Activated T-cell treated with anti-CD3 and anti-CD28 coated beads, Interleukin-2, amount 50 U/mL, for 48 hours (primary cell): ENCODE measurements around the gene WNT2.

Source experiments
- DNase-seq, 2 experiments: peaks; one replicate each; pipeline ENCODE4 v3.0.0-alpha.2; 2020

Gene WNT2

DNA sequence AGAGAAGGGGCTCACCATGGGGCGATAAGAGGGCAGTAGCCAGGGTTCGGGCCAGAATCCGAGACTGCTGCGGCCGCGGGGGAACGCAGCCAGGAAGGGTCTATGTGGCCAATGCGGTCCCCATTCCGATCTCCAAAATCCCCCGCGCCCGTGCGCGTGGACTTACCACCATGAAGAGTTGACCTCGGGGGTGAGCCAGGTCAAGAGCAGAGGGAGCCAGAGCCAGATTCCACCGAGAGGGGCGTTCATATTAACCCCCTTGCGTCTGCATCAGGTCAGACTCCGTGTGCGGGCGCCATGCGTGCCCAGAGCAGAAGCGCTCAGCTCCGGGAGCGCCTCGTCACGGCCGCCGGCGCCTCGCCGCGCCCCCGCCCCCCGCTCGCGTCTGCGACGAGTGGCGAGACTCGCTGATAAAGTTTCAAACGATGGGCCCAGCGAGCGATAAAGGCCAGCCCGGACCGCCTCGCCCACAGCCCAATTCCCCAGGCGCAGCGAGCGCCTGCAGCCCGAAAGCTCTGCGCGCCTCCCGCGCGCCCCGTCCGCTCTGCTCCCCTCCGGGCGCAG, at the start of gene WNT2:
WNT2 (minus strand) TSS at position 318 of the 564 bp plus-strand sequence; CDS start at position 249, 69 bp downstream.
- DNase-seq: no peak

DNA sequence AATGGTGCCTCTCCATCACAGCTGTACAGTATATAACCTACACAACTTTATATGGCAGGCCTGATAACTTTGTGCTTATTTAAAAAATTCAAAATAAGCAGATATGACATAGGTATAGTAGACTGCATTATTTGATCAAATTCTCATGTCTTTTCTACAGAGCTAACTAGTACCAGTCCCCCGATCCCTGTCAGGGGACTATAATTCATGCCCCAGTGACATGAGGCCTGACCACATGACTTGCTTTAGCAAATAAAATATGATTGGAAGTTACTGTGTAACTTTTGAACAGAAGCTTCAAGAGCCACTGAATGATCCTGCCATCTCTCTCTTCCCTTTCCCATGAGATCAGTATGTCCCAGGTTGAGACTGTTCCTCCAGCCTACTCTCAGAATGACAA, 49.2 kb upstream of the WNT2 start:
- no peak for DNase-seq

DNA sequence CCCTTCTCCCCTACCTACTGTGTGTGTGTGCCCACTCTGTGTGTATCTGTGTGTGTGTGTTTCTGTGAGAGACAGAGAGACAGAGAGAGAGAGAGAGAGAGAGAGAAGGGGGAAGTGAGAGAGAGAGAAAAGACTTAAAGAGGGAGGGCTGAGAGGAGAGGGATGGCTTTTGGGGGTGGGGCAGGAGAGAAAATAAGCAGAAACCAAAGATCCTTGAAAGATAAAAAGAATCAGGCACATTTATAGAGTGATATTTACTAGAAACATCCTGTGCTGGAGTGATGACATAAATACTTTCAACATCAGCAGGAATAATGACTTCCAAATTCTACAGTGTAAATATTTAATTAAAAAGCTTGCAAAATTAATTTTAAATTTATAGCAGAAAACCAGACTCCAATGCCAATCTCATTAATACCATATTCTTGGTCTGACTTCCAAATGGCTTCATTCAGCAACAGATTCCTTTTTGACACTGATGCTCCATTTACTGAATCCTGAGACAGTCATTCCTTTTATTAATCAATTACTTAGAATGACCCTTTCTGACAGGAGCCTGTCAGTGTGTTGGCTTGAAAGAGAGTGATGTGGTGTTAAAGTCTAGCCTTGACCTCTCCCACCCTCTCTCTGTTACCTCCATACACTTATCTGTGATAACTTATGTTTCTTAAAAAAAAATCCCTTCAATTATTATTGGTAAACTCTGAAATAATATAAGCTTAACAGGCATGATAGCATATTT, 41.7 kb upstream of the WNT2 start:
- DNase-seq: no peak

DNA sequence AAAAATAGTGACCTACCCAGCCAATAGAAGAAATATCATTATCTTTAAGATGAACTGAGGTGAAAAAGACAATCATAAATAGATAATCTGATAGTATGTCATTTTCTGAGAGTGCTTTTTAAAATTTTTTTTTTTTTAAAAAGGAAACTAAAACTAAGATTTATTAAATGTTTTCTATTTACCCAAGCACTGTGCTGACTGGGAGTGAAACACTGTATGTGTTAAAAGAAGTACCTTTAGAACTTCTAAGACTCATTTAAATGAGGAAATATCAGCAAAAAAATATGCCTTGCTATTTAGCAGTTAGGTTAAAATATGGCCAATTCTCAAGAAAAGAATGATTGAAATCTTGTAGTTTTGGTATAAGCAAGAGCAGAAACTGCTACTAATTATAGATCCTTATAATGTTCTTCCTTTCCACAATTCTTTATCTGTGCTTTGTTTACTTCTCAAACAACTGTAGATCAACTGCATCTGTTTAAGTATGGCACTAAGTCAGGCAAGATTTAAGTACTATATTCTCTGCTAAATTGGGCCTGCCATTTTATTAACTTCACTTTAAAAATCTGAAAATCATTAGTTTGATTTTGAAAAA, 39.5 kb upstream of the WNT2 start:
- no peak for DNase-seq

DNA sequence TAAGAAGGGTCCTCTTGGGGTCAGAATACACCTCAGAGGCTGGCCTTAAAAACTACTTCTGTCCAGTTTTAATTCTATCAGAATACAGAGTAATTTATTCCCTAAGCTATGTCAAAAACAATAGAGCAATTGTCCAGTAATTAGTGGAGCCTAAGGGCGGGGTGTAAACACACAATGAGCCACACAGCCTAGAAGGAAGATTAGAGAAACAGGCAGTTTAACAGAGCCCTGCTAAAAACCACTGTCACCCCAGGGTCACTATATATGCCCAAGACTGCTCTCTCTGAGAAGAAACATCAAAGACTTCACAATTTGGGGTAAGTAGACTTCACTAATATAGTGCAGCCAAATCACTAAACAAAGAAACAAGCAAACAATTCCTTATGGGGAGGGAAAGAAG, 27.2 kb upstream of the WNT2 start:
- DNase-seq: no peak

DNA sequence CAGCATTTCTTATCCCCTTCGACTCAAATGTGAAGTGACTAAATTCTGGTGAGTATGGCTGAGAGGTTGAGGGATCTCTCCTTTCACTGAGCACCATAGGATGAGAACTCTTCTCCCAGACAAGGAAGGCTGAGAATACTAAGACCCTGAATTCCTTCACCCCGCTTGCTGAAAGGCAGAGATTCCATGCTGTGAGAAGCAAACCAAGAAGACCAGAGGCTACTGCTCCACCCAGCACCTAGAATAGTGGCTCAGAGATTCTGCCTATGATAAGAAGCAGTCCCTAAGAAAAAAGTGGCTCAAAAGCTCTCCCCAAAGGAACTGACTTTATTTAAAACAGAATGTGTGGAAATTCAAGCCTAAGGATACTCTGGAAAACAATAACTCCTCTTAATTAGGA, 26.7 kb upstream of the WNT2 start:
- no peak for DNase-seq

DNA sequence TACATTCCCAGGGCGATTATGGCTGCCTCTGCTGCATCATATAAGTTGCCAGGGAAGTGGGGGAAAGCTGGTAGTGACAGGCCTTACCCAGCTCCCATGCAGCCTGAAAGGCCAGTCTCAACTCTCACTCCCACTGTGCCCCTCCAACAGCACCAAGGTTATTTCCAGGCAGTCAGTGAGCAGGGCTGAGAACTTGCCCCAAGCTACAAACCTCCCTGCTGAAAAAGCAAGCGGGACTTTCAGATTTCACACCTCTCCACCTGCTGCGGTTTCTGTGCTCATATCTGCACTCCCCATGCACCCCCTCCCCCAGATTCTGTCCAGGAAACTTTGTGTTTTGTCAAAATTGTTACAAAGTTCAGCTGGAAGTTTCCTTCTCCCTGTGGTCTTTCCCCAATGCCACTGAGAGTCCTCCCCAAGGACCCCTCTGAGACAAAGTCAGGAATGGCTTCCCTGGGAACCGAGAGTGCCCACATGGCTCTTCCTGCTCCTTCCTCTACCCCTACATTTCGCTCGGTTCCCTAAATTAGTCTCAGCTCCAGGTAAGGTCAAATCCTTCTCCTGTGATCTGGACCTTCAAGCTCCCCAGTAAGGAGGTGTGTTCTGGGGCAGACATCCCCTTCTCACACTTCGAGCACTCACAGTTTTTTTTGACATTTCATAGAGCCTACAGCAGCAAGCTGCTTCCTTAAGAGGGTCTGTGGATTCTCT, 25.3 kb upstream of the WNT2 start:
- DNase-seq: no peak

DNA sequence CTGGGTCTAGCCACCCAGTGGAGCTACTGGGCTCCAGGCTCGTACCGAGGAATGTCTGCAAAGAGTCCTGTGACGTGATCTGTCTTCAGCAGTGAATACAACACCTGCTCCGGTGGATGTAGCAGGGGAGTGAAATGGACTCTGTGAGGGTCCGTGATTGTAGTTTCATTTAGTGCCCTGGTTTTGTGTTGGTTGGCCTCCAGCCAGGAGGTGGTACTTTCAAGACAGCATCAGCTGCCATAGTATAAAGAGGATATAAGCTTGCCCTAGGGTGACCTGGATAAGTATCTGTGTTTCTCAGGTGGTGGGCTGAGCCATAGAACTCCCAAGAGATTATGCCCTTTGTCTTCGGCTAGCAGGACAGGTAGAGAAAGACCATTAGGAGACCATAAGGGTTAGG, 24.6 kb upstream of the WNT2 start:
- no peak for DNase-seq

DNA sequence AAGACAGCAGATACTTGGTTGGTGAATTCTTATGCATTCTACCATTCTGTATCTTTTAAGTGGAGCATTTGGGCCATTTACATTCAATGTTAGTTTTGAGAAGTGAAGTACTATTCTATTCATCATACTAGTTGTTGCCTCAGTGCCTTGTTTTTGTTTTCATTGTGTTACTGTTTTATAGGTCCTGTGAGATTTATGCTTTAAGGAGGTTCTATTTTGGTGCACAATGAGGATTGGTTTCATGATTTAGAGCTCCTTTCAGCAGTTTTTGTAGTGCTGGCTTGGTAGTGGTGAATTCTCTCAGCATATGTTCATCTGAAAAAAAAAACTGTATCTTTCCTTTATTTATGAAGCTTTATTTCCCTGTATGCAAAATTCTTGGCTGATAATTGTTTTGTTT, 23.3 kb upstream of the WNT2 start:
- no peak for DNase-seq

DNA sequence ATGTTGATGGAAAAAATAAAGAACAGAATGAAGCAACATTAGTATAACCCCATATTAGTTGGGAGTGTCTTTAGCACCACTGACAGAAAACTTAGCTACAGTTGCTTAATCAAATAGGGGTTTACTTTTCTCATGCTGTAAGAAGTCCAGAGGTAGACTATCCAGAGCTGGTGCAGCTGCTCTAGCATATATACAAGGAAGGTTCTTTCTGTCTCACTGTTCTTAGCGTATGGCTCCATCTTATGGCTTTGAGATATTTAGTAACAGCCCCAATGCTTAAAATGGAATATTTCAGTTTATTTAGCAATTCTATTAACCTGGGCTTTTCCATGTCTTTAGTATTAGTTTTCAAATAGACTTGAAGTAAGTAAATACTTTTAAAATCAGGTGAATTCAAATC, 15.2 kb upstream of the WNT2 start:
- no peak for DNase-seq

DNA sequence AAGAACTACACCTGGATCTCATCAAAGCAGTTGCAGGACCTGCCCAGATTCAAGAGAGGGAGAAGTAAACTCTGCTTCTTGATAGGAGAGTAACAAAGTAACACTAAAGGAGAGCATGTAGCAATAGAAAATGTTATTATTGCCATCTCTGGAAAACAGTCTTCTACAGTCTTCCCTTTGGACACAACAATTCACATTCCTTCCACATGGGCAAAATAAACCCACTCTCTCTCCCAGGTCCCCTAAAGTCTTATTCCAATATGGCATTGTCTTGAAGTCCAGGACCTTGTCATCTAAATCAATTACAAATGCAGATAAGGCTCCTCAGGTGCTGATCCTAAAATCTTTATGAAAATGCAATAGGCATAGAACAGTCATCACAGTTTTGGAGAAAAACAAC, 10.3 kb upstream of the WNT2 start:
- no peak for DNase-seq

DNA sequence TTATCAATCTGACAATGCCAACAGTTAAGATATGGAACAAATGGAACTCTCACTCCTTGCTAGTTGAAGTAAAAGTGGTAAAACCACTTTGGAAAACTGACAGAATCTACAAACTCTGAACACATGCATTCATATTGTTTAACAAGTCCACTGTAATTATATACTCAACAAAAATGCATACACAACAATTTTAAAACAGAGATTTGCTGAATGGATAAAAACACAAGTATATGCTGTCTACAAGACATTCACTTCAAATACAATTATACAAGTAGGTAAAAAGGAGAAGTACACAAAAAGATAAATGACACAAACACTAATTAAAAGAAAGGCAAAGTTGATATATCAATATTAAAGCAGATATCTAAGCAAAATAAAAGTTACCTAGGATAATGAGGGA, 9.2 kb upstream of the WNT2 start:
- no peak for DNase-seq

DNA sequence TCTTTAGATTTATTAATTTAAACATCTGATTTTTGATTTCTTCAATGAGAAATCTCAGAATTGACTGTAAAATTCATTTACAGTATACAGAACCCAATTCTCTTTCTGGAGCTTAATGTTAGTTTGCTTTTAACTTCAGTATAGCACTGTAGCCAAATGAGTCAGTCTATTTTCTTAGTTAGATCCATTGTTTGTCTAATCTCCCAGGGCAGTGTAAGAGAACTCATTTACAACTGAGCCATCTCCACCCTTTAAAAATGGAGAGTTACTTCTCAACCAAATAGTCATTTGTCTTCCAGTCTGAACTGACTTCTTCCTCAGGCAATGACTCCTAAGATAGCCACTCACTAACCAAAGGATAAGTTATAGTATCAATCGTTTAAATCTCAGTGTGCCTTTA, 3.0 kb upstream of the WNT2 start:
- no peak for DNase-seq

DNA sequence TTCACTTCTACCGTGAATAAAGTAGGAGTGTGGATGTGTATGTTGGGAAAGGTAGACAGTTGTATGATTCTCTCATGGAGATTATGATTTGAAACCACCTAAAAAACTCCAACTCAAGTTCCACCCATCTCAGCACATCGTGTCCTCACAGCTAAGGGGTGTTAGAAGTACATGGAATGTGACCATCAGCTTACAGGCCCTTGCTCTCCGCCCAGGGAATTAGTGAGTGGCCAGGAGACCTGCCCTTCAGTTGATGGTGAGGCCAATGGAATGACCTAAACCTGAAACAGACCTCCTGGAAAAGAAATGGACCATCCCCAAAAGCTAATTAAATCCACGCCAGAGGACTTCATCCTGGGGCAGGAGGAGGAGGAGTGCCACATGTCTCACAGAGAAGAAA, 2.1 kb upstream of the WNT2 start:
- DNase-seq: no peak

DNA sequence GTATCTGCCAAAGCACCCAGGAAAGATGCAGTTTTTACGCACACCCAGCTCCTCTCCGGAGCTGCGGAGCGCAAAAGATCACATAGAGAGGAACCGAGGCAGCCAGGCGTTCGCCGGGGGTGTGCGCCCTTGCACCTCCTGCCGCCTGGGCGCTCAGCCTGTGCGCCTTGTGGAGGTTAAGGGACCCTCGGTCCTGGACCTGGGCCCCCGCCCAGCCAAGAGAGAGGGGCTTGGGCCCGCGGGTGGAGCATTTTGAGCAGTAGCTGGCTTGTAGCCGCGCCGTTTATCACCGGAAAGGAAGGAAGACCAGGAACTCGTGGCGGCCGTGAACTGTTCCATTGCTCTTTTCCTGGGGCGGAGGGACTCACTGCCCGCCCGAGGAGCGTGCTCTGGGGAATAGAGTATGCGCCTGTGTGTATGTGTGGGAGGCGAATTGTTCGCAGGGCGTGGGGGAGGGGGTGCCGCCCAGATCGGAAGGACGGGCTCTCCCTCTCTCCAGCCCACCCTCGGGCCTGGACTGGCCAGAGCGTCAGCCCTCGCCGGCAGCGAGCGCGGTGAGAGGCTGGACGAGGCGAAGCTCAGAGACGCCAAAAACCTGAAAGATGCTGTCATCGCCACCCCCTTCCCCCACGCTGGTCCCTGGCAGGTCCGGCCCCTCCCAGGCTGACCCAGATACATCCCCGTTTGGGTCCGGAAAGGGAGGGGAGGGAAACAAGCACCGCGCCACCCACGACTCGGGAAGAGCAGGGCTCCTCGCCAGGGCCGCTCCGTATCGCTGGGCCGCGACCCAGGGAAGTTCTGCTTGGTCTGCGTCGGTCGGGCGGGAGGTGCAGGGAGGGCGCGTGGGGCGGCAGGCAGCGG, 1.2 kb upstream of the WNT2 start:
- DNase-seq: no peak

DNA sequence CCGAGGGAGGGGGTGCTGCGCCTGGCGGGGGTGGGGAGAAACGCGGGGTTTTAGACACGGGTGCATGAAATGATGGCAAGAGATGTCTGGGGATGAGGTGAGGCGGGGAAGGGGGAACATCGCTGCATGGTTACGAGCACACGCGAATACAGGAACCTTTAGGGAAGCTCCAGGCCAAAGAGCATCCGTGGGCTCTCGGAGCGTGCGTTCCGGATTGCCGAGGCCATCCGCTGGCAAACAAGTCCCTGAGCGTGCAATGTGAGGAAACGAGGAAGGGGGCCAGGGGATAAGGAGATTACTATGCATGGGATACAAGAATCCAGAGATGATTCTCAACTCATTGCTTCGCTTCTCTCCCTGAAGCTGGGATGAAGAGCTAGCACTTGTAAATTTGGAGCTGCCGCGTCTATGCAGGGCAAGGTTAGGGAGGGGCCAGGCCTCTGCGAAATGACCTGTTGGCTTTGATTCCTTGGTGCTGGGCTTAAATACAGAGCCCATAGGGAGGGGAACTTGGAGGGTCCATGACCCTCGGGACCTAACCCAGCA, 520 bp upstream of the WNT2 start:
- DNase-seq: no peak

DNA sequence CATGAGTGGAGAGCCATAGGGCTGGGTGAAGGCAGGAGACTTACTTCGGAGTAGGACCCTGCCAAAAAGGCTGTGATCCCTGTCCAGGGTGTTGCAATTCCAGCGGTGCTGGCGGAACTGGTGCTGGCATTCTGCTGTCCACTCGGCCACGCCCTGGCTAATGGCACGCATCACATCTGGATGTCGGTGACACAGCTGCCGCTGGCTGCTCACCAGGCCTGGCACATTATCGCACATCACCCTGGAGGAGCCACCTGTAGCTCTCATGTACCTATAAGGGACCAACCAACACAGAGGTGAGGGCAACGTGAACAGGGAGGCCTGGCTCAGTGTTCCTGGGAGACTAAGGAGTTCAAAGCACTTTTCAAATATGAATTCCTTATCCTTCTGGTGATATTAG, 2.3 kb downstream of the WNT2 start:
- no peak for DNase-seq

DNA sequence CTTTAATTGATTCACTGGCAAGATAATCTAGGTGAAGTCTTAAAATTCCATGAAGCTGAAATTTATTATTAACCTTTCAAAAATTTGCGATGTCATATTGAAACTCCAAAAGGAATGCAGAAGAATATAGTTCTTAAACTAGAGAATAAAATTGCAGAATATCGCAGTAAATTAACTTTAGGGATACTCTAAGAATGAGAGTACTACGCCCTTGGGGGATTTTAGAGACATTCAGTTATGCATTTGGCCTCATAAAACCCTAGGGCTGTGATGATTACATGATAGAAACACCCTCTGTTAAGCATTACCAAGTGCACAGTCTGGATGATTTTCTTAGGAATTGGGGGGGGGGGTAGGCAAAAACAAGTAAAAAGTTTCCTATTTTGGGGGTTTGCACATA, 3.7 kb downstream of the WNT2 start:
- DNase-seq: no peak

DNA sequence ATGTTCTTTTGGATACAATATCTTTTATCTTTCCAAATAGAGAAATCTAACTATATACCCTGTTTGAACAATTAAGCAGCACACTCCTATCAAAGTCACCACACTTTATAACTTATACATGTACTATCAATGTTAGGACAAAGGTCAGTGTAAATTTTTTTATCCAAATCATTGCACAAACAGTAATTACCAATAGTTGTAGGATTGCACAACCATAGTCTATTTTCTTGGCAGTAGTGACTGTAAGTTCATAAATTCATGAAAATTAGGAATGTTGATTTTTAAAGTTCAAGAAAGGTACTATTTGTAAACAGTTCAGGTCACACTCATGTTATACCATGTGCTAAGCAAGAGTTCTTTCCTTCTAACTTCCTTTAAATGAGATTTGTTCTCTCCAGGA, 9.3 kb downstream of the WNT2 start:
- no peak for DNase-seq

DNA sequence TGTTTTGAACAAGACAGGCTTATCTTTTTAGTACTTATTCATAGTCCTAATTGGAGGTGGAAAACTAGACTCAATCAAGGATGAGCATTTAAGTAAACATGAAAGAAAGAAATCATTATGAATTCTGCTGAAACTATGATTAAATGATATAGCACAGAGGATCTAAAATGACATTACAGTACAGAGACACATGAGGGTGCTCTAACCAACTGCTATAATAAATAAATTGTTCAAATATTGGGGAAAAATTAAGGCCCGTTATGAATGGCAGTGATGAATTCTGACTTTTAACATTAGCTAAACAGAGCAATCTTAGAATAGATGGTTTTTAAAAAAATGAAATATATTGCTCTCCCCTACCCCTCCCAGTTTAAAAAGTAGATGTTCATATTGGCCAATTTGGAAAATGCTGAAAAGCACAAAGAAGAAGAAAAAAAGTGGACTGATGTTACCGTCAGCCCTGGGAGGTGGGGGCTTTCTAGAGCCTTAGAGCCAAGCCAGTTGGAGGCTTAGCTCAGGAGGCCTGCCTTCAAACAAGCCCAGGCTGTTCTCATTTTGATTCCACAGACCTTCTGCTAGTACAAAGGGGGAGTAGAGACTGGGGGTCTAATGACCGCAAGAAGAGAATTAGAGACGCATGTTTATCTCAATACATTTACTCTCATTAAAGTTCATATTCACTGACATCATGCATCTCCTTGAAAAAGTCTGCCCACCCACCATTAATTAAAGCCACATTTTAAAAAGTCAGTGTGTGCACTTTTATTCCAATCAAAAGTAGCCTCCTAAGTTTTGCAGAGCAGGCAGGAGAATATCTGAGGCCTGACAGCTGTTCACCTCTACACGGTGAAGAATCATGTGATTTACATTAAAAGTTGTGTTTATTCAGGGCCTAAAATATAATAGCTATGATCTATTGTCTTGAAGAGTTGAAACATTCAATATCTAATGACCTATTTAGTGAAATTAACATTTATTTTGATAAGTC, 10.0 kb downstream of the WNT2 start:
- no peak for DNase-seq

DNA sequence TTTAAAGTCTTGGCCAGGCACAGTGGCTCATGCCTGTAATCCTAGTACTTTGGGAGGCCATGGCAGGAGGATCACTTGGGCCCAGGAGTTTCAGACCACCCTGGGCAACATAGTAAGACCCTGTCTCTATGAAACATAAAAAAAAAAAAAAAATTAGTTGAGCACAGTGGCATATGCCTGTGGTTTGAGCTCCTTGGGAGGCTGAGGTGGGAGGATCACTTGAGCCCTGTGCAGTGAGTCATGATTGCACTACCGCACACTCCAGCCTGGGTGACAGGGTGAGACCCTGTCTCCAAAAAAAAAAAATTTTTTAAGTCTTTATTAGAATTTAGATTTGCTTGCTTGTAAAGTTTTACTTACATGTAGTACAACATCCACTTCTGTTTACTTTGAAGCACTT, 14.0 kb downstream of the WNT2 start:
- DNase-seq: no peak

DNA sequence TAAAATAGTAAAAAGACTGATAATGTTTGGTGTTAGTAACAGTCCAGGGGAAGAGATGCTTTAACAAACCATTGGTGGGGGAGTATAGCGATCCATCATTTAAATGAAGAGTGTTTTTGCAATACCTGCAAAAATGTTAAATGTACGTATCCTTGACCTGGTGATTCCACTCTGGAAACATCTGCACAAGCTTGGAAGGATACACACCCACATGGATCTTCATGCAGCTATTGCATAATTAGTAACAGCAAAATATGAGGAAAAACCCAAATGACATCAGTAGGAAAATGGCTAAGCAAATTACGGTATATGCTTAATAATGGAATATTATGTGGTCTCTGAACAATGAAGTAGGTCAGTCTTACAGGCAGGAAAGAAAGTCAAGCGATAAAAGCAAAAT, 20.5 kb downstream of the WNT2 start:
- DNase-seq: no peak
